HG03442 (cell line): Measurements from ENCODE around the gene SLC22A13.
"Not testable (repeated sequence)": the region's sequence is repeated elsewhere in the genome, so short reads cannot be mapped to it uniquely, and the experiment has no call there.

ENCODE experiments used
- ATAC-seq: cut with Tn5 transposase; IDR thresholded peaks from one replicate; pipeline ENCODE4 v1.9.1; 2021; ENCODE audit warnings: mild to moderate bottlenecking, moderate library complexity; ENCODE audit not compliant: unreplicated experiment

Gene SLC22A13

GRCh38 chr3:38264353-38264771 is 1.2 kb upstream of the SLC22A13 start:
- ATAC-seq, result no peak

- no peak for ATAC-seq
Observed at GRCh38 chr3:38264779-38265178, 833 bp upstream of the SLC22A13 start.

- ATAC-seq, result no peak
Observed at GRCh38 chr3:38266810-38267209, 1.2 kb downstream of the SLC22A13 start.

- no peak for ATAC-seq
Observed at GRCh38 chr3:38267662-38268061, 2.0 kb downstream of the SLC22A13 start.

- no peak for ATAC-seq
Observed at GRCh38 chr3:38268087-38268486, 2.5 kb downstream of the SLC22A13 start.

- no peak for ATAC-seq
Observed at GRCh38 chr3:38268522-38268921, 2.9 kb downstream of the SLC22A13 start.

GRCh38 chr3:38270606-38271005 is 5.0 kb downstream of the SLC22A13 start:
- ATAC-seq, result no peak

- ATAC-seq, result no peak
Observed at GRCh38 chr3:38271553-38271952, 5.9 kb downstream of the SLC22A13 start.

- no peak for ATAC-seq
Observed at GRCh38 chr3:38274864-38275649, 9.4 kb downstream of the SLC22A13 start.

GRCh38 chr3:38275658-38276057 is 10.0 kb downstream of the SLC22A13 start:
- ATAC-seq, result no peak

- no peak for ATAC-seq
Observed at GRCh38 chr3:38276081-38276916, 10.7 kb downstream of the SLC22A13 start.

GRCh38 chr3:38276917-38277630 is 11.5 kb downstream of the SLC22A13 start:
- no peak for ATAC-seq

GRCh38 chr3:38278841-38279240 is 13.2 kb downstream of the SLC22A13 start:
- ATAC-seq, result no peak

GRCh38 chr3:38281895-38282686 is 16.5 kb downstream of the SLC22A13 start, which contains the start of gene SLC22A14:
Gene SLC22A14 (plus strand): TSS chr3:38282294. CDS start chr3:38306027, 23,733 bp downstream.
- no peak for ATAC-seq

- ATAC-seq, result no peak
Observed at GRCh38 chr3:38283810-38284755, 18.5 kb downstream of the SLC22A13 start.

GRCh38 chr3:38284756-38285150 is 19.1 kb downstream of the SLC22A13 start:
- ATAC-seq, result no peak

- not testable (repeated sequence) for ATAC-seq
Observed at GRCh38 chr3:38289286-38290217, 23.9 kb downstream of the SLC22A13 start.

- ATAC-seq, result not testable (repeated sequence)
Observed at GRCh38 chr3:38297053-38297452, 31.4 kb downstream of the SLC22A13 start.
